Keratinocyte (primary cell): ENCODE measurements around the gene RGL3.

Source experiments
- EZH2 ChIP-seq: IDR thresholded peaks from one replicate; pipeline ENCODE4 v1.6.1; 2012; ENCODE audit warnings: inconsistent platforms, mild to moderate bottlenecking, low read length, moderate library complexity
- TF ChIP-seq, protein P1 (sequence below), 3 experiments: IDR thresholded peaks in 1 of 3; conservative IDR thresholded peaks in 1 of 3; optimal IDR thresholded peaks in 1 of 3; 2 replicates in 2 of 3; 3 replicates in 1 of 3; pipeline versions ENCODE3 to v1.5.1; 2011; ENCODE audit warnings: low read length in 3 of 3, mild to moderate bottlenecking in 3 of 3, moderate library complexity in 2 of 3, control low read depth in 1 of 3, inconsistent platforms in 1 of 3; ENCODE audit not compliant: insufficient read depth in 2 of 3; ENCODE audit errors: extremely low read depth in 1 of 3

GRCh38 chr19:11418549-11419506 lies at the start of gene RGL3:
- TF ChIP-seq, protein P1, sequence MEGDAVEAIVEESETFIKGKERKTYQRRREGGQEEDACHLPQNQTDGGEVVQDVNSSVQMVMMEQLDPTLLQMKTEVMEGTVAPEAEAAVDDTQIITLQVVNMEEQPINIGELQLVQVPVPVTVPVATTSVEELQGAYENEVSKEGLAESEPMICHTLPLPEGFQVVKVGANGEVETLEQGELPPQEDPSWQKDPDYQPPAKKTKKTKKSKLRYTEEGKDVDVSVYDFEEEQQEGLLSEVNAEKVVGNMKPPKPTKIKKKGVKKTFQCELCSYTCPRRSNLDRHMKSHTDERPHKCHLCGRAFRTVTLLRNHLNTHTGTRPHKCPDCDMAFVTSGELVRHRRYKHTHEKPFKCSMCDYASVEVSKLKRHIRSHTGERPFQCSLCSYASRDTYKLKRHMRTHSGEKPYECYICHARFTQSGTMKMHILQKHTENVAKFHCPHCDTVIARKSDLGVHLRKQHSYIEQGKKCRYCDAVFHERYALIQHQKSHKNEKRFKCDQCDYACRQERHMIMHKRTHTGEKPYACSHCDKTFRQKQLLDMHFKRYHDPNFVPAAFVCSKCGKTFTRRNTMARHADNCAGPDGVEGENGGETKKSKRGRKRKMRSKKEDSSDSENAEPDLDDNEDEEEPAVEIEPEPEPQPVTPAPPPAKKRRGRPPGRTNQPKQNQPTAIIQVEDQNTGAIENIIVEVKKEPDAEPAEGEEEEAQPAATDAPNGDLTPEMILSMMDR (optimal IDR thresholded peaks at IDR 0.05 in 1 of 3, IDR thresholded peaks at IDR 0.05 in 1 of 3, conservative IDR thresholded peaks at IDR 0.05 in 1 of 3; ENCODE audit: extremely low read depth in 1 of 3, insufficient read depth in 2 of 3, low read length in 3 of 3), result no peak
- TF ChIP-seq EZH2, result peak; percentile 97
